HL-60 (cell line): ENCODE data around the gene GCNT3.
"Not testable (repeated sequence)": the region's sequence is repeated elsewhere in the genome, so short reads cannot be mapped to it uniquely, and the experiment has no call there.

Experiments
- DNase-seq, 2 experiments: peaks; one replicate each; pipeline ENCODE4 v3.0.0-alpha.2; 2010 to 2020; ENCODE audit warnings: low read depth in 1 of 2, low spot score in 1 of 2
- H3K27ac ChIP-seq: fragments of 250-450 bp; sonication (Bioruptor Pico); replicated peaks from 2 replicates; pipeline ENCODE4 v1.5.1; 2020; ENCODE audit warnings: mild to moderate bottlenecking, moderate library complexity
- H3K27me3 ChIP-seq: fragments of 250-450 bp; sonication (Bioruptor Pico); 2 replicates; pipeline ENCODE4 v1.5.1; 2021; ENCODE audit warnings: mild to moderate bottlenecking, moderate library complexity; ENCODE audit not compliant: insufficient read depth, poor library complexity, severe bottlenecking
- H3K4me3 ChIP-seq: replicated peaks from 2 replicates; pipeline ENCODE4 v1.5.1; 2011; ENCODE audit warnings: mild to moderate bottlenecking, control low read depth, low read length; ENCODE audit not compliant: insufficient read depth
- GABPA ChIP-seq: IDR thresholded peaks from 2 replicates; pipeline ENCODE4 v1.6.1; 2012; ENCODE audit warnings: low read depth
- POLR2AphosphoS5 ChIP-seq: IDR thresholded peaks from 2 replicates; pipeline ENCODE4 v1.6.1; 2012; ENCODE audit warnings: low read depth
- SPI1 ChIP-seq: IDR thresholded peaks from 2 replicates; pipeline ENCODE4 v1.6.1; 2012; ENCODE audit warnings: low read depth, mild to moderate bottlenecking, borderline replicate concordance
- TF ChIP-seq, protein P1 (sequence below): IDR thresholded peaks from one replicate; pipeline ENCODE4 v1.5.1; 2011; ENCODE audit warnings: low read length, control low read depth, inconsistent platforms; ENCODE audit not compliant: insufficient read depth
- TF ChIP-seq, protein P2 (sequence below): IDR thresholded peaks from 2 replicates; pipeline ENCODE4 v1.6.1; 2012; ENCODE audit warnings: low read depth; ENCODE audit not compliant: insufficient replicate concordance

Gene GCNT3

DNA sequence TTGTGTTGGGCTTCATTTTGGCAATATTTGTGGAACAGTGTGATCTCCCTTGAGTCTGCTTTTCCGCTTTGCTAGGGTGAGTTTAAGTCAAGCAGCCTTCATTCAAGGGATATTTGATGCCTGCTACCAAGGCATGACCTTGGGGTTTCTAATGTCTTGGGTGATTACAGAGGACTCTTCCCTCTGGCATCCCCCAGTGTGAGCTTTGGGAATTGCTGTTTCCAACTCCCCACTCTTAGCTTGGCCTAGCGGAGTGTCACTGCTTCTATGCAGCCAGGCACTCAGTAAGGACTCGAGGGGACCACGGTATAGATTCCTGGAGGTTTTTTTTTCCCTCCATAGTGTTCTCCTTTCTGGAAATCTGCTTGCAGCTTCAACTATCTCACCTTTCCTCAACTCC is 21.1 kb downstream of the GCNT3 start:
- Histone ChIP-seq H3K4me3 (no peak overlapping the region), H3K27ac (no peak overlapping the region), H3K27me3 (no peaks in the 10 kb centered on the region)
- DNase-seq, result no peak
- TF ChIP-seq GABPA (no peak), POLR2AphosphoS5 (no peak), SPI1 (no peak)
- TF ChIP-seq, protein P1, sequence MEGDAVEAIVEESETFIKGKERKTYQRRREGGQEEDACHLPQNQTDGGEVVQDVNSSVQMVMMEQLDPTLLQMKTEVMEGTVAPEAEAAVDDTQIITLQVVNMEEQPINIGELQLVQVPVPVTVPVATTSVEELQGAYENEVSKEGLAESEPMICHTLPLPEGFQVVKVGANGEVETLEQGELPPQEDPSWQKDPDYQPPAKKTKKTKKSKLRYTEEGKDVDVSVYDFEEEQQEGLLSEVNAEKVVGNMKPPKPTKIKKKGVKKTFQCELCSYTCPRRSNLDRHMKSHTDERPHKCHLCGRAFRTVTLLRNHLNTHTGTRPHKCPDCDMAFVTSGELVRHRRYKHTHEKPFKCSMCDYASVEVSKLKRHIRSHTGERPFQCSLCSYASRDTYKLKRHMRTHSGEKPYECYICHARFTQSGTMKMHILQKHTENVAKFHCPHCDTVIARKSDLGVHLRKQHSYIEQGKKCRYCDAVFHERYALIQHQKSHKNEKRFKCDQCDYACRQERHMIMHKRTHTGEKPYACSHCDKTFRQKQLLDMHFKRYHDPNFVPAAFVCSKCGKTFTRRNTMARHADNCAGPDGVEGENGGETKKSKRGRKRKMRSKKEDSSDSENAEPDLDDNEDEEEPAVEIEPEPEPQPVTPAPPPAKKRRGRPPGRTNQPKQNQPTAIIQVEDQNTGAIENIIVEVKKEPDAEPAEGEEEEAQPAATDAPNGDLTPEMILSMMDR, result no peak
- TF ChIP-seq, protein P2, sequence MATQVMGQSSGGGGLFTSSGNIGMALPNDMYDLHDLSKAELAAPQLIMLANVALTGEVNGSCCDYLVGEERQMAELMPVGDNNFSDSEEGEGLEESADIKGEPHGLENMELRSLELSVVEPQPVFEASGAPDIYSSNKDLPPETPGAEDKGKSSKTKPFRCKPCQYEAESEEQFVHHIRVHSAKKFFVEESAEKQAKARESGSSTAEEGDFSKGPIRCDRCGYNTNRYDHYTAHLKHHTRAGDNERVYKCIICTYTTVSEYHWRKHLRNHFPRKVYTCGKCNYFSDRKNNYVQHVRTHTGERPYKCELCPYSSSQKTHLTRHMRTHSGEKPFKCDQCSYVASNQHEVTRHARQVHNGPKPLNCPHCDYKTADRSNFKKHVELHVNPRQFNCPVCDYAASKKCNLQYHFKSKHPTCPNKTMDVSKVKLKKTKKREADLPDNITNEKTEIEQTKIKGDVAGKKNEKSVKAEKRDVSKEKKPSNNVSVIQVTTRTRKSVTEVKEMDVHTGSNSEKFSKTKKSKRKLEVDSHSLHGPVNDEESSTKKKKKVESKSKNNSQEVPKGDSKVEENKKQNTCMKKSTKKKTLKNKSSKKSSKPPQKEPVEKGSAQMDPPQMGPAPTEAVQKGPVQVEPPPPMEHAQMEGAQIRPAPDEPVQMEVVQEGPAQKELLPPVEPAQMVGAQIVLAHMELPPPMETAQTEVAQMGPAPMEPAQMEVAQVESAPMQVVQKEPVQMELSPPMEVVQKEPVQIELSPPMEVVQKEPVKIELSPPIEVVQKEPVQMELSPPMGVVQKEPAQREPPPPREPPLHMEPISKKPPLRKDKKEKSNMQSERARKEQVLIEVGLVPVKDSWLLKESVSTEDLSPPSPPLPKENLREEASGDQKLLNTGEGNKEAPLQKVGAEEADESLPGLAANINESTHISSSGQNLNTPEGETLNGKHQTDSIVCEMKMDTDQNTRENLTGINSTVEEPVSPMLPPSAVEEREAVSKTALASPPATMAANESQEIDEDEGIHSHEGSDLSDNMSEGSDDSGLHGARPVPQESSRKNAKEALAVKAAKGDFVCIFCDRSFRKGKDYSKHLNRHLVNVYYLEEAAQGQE, result no peak

DNA sequence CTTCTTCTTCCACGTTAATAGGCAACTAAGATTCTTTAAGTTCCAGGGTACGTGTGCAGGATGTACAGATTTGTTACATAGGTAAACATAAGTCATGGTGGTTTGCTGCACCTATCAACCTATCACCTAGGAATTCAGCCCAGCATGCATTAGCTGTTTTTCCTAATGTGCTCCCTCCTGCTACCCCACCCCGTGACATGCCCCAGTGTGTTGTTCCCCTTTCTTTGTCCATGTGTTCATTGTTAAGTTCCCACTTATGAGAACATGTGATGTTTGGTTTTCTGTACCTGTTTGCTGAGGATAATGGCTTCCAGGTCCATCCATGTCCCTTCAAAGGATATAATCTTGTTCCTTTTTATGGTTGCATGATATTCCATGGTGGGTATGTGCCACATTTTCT is 24.6 kb downstream of the GCNT3 start:
- Histone ChIP-seq H3K27me3 (no peaks in the 10 kb centered on the region), H3K27ac (no peak overlapping the region), H3K4me3 (no peak overlapping the region)
- TF ChIP-seq POLR2AphosphoS5 (no peak), SPI1 (no peak), GABPA (no peak)
- TF ChIP-seq, protein P1, result no peak
- TF ChIP-seq, protein P2, result no peak
- DNase-seq, result peak in 1 of 2 experiments; percentile 31

DNA sequence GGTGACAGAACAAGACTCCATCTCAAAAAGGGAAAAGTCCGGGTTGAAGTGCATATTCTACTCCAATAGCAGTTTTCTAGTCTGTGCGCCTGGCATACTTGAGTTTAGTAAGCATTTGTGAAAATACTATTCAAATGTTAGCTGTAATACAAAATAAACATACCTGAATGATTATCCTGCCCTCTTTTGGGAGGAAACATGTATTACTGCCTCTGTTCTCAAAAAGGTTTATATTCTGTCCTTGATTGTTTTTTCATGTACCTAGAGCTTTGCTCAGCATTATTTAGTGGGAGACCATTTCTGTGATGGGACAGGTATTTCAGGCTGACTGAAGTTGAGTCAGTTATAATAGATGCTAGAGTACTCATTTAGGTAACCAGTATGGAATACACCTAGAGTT is 25.9 kb downstream of the GCNT3 start:
- not testable (repeated sequence) for H3K4me3 ChIP-seq, H3K27ac ChIP-seq, H3K27me3 ChIP-seq, DNase-seq

DNA sequence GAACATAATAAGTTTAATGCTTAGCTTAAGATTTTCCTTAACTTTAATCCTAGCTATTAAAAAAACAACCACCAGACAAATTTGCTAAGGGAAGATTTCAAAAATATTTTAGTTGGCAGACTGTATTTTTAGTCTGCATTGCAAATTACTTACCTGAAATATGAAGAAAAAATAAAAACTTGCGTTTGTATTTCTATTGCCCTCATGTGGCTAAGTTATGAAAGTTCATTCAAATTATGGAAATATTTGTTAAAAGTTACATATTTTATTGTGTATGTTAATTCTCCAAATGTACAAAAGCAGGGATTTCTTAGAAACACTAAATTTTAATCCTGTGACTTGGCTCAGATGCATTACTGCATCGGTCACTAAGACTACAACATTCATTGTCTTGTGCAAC is 30.8 kb downstream of the GCNT3 start:
- DNase-seq, result no peak
- Histone ChIP-seq H3K27me3 (no peaks in the 10 kb centered on the region), H3K27ac (no peak overlapping the region), H3K4me3 (no peak overlapping the region)
- TF ChIP-seq GABPA (no peak), SPI1 (no peak), POLR2AphosphoS5 (no peak)
- TF ChIP-seq, protein P2, result no peak
- TF ChIP-seq, protein P1, result no peak
